Stomach smooth muscle (tissue), 2 donors: ENCODE measurements around the gene GBP1.
A peak's percentile ranks its signal among the peaks of the same experiment; 100 is the strongest.
"Not testable (repeated sequence)": the region's sequence is repeated elsewhere in the genome, so short reads cannot be mapped to it uniquely, and the experiment has no call there.

Experiments used
- H3K27ac ChIP-seq: one replicate; pipeline ENCODE4 v1.7.0; 2013; ENCODE audit warnings: mild to moderate bottlenecking, low read length, inconsistent platforms
- H3K27me3 ChIP-seq, 2 donors: one replicate each; pipeline ENCODE4 v1.7.0; 2013; ENCODE audit warnings: low read length in 2 of 2; ENCODE audit not compliant: insufficient read depth in 2 of 2, control insufficient read depth in 1 of 2
- H3K36me3 ChIP-seq, 2 donors: one replicate each; pipeline ENCODE4 v1.7.0; 2013; ENCODE audit warnings: low read length in 2 of 2; ENCODE audit not compliant: control insufficient read depth in 2 of 2, insufficient read depth in 2 of 2
- H3K4me1 ChIP-seq: one replicate; pipeline ENCODE4 v1.7.0; 2013; ENCODE audit warnings: low read length; ENCODE audit not compliant: control insufficient read depth, insufficient read depth
- H3K4me3 ChIP-seq, 2 donors: one replicate each; pipeline ENCODE4 v1.7.0; 2013; ENCODE audit warnings: low read length in 2 of 2
- H3K9ac ChIP-seq, 2 donors: one replicate each; pipeline ENCODE4 v1.7.0; 2013; ENCODE audit warnings: low read length in 2 of 2, mild to moderate bottlenecking in 1 of 2
- H3K9me3 ChIP-seq, 2 donors: one replicate each; pipeline ENCODE4 v1.7.0; 2013; ENCODE audit warnings: low read length in 2 of 2; ENCODE audit not compliant: control insufficient read depth in 2 of 2
- donor health status: healthy.
- donor health status: Pancreatic carcinoma.

The GBP1 gene

GRCh38 chr1:89088572-89088971, 23.6 kb upstream of the GBP1 start:
- Histone ChIP-seq H3K27ac (no peak overlapping the region), H3K27me3 (no peaks in the 10 kb centered on the region), H3K4me3 (no peak overlapping the region), H3K9me3 (no peaks in the 10 kb centered on the region), H3K4me1 (no peaks in the 10 kb centered on the region), H3K9ac (no peak overlapping the region), H3K36me3 (no peaks in the 10 kb centered on the region)

DNA sequence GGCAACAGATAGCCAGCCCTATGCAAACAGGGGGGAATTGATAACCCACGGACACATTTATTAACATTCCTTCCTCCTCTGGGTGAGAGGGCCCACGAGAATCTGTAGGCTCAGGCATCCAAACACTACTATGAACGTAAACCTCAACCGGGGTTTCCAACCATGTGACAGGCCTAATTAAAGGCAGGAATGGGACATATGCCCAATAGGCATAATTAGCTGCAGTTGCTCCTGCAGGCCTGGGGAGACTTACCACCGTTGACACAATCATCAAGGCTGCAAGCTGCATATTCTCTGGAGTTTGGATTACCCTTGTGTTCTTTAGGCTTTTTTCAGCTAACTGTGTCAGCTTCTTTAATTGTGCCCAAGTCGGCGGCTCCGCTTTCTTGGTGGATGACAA, 22.2 kb upstream of the GBP1 start:
- H3K9ac ChIP-seq = no peak overlapping the region
- no peaks in the 10 kb centered on the region for H3K27me3 ChIP-seq
- no peaks in the 10 kb centered on the region for H3K9me3 ChIP-seq
- H3K4me1 ChIP-seq = no peaks in the 10 kb centered on the region
- H3K27ac ChIP-seq = no peak overlapping the region
- no peak overlapping the region for H3K4me3 ChIP-seq
- H3K36me3 ChIP-seq = no peaks in the 10 kb centered on the region

DNA sequence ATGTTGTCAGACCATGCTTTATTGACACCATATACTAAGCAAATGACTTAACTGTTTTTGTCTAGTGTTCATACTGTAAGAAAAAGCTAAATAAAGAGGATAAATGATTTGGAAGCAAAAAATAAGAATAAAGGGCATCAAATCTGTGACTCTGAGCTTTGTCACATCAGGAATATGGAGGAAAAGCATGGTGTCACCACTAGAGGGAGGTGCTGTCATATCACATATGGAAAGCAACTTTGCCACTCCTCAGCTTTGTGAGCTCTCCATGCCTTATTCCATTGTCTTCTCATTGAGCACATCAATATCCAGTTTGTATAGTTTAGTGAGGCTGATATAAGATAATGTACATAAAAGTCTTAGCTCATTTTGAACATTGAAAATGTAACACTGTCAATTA, 20.8 kb upstream of the GBP1 start:
- Histone ChIP-seq H3K4me1 (no peaks in the 10 kb centered on the region), H3K27me3 (no peaks in the 10 kb centered on the region), H3K9me3 (no peaks in the 10 kb centered on the region), H3K36me3 (no peaks in the 10 kb centered on the region), H3K4me3 (no peak overlapping the region), H3K27ac (no peak overlapping the region), H3K9ac (no peak overlapping the region)

DNA sequence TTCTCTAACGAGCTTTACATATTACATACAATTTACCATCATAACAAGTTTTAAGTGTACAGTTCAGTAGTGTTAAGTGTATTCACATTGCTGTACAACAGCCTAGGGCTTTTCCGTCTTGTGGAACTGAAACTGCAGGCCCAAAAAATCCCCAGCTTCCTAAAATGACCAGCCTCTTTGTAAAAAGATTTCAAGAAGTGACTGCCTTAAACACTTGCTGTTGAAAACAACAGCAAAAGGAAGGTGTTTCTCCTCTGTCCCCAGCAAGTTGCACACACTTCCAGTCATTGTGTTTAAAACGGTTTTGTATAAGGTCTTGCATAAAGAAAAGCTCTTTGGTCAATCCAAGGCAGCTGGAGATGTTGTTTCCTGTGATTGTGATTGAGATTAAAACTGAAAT, 16.0 kb upstream of the GBP1 start:
- no peak overlapping the region for H3K4me3 ChIP-seq
- no peak overlapping the region for H3K27ac ChIP-seq
- H3K36me3 ChIP-seq = no peaks in the 10 kb centered on the region
- H3K9ac ChIP-seq = no peak overlapping the region
- no peaks in the 10 kb centered on the region for H3K9me3 ChIP-seq
- H3K27me3 ChIP-seq = no peaks in the 10 kb centered on the region
- H3K4me1 ChIP-seq = no peaks in the 10 kb centered on the region

DNA sequence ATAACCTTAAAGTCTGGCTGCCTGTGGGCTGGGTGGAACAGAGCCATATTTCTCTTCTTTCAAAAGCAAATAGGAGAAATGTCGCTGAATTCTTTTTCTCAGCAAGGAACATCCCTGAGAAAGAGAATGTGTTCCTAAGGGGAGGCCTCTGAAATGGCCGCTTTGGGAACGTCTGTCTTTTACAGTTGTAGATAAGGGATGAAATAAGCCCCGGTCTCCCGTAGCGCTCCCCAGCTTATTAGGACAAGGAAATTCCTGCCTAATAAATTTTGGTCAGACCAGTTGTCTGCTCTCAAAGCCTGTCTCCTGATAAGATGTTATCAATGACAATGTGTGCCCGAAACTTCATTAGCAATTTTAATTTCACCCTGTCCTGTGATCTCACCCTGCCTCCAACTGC, 15.1 kb upstream of the GBP1 start:
- not testable (repeated sequence) for H3K9me3 ChIP-seq, H3K4me3 ChIP-seq, H3K9ac ChIP-seq, H3K27ac ChIP-seq, H3K36me3 ChIP-seq, H3K4me1 ChIP-seq, H3K27me3 ChIP-seq

DNA sequence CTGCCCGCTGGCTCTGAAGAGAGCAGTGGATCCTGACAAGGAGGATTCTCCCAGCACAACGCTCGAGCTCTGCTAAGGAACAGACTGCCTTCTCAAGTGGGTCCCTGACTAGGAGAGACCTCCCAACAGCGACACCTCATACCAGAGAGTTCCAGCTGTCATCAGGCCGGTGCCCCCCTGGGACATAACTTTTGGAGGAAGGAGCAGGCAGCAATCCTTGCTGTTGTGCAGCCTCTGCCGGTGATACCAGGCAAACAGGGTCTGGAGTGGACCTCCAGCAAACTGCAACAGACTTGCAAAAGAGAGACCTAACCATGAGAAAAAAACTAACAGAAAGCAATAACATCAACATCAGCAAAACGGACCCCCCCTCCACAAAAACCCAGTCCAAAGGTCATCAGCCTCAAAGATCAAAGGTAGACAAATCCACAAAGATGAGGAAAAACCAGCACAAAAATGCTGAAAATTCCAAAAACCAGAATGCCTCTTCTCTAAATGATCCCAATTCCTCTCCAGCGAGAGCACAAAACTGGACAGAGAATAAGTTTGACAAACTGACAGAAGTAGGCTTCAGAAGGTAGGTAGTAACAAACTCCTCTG, 7.6 kb upstream of the GBP1 start:
- not testable (repeated sequence) for H3K4me1 ChIP-seq, H3K4me3 ChIP-seq, H3K9me3 ChIP-seq, H3K27ac ChIP-seq, H3K27me3 ChIP-seq, H3K9ac ChIP-seq, H3K36me3 ChIP-seq

GRCh38 chr1:89070509-89070908, 5.5 kb upstream of the GBP1 start:
- Histone ChIP-seq H3K36me3 (no peaks in the 10 kb centered on the region), H3K9me3 (no peaks in the 10 kb centered on the region), H3K27me3 (no peaks in the 10 kb centered on the region), H3K4me1 (no peaks in the 10 kb centered on the region), H3K9ac (no peak overlapping the region), H3K27ac (no peak overlapping the region), H3K4me3 (peak overlapping the region; percentile 23 to 38)

DNA sequence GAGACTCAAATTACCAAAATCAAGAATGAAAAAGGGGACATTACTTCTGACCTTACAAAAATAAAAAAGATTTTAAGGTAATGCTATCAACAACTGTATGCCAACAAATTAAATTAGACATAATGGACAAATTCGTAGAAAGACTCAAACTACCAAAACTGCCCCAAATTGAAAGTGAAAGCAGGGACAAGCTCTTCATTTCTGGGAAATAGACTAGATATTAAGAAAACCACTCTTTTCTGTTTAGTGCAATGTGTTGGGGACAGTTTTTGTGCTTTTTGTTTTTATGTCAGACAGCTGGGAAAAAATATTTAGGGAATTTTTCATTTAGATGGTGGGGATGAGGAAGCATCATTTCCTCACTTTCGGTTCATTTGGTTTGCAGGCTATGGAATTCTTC, 4.9 kb upstream of the GBP1 start:
- Histone ChIP-seq H3K9me3 (no peaks in the 10 kb centered on the region), H3K36me3 (no peaks in the 10 kb centered on the region), H3K4me3 (peak overlapping the region in 1 of 2 donors; percentile 38), H3K4me1 (no peaks in the 10 kb centered on the region), H3K9ac (no peak overlapping the region), H3K27me3 (no peaks in the 10 kb centered on the region), H3K27ac (no peak overlapping the region)

- Histone ChIP-seq H3K4me1 (no peaks in the 10 kb centered on the region), H3K9me3 (no peaks in the 10 kb centered on the region), H3K9ac (no peak overlapping the region), H3K4me3 (no peak overlapping the region), H3K27ac (no peak overlapping the region), H3K27me3 (no peaks in the 10 kb centered on the region), H3K36me3 (no peaks in the 10 kb centered on the region)
Measured at GRCh38 chr1:89068291-89068690, 3.3 kb upstream of the GBP1 start.

DNA sequence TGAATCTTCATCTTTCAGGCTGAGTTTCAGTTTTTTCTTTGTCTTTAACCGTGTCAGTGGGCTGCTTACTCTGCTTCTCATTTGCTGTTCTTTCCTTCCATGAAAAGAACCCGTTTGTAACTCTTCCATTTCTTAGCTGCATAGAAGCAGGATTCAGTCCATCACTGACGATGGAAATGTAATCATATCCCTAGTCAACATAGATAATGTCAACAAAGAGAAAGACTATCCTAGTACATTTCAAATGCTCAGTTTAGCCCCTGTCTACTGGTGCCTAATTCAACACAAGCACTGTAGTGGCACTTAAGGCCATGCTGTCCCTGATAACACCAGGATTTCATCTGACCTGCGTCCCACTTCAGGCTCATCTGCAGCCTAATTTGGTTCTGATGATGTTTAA, 376 bp downstream of the GBP1 start:
- Histone ChIP-seq H3K9ac (peak overlapping the region; percentile 86 to 94), H3K4me3 (peak overlapping the region; percentile 78 to 95), H3K27ac (peak overlapping the region; percentile 73), H3K36me3 (no peaks in the 10 kb centered on the region), H3K9me3 (no peaks in the 10 kb centered on the region), H3K27me3 (no peaks in the 10 kb centered on the region), H3K4me1 (peaks cover 4% of the 10 kb centered on the region)

DNA sequence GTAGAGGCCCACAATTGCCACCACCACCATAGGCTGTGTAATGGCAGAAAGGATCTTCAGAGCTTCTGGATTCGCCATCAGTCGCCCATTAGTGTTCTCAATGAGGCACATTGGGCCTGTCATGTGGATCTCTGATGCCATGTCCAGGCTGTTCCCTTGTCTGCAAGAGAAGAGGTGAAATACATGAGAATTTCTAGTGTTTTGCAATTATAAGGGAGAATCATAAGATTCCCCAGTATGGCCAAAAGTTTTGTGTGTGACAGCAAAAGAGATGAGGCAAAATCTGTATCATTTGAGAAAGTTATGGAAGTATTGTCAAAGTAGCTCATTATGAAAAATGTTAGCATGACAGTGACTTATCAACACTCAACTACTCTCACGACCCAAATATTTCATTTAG, 1.9 kb downstream of the GBP1 start:
- no peak overlapping the region for H3K9ac ChIP-seq
- H3K4me3 ChIP-seq = peak overlapping the region; percentile 78 to 95
- H3K36me3 ChIP-seq = peaks cover 8 to 11% of the 10 kb centered on the region in 2 donors
- H3K27ac ChIP-seq = no peak overlapping the region
- H3K27me3 ChIP-seq = no peaks in the 10 kb centered on the region
- peaks cover 4% of the 10 kb centered on the region for H3K4me1 ChIP-seq
- H3K9me3 ChIP-seq = no peaks in the 10 kb centered on the region
